ENCODE results near the gene CD38. TPM values are rescaled to one million over a fixed set of nuclear protein-coding genes. Genes with fewer than 3 reads are reported as not detected.
"Not testable (repeated sequence)": the region's sequence is repeated elsewhere in the genome, so short reads cannot be mapped to it uniquely, and the experiment has no call there.

Gene CD38
- total RNA-seq, 1 experiment from 2014 or later, result not detected

GRCh38 chr4:15836362-15836761 is 58.2 kb downstream of the CD38 start:
- Histone ChIP-seq H3K27ac (ENCODE audit: low read depth, low read length, poor library complexity, severe bottlenecking) (no peak overlapping the region), H3K4me1 (ENCODE audit: insufficient read depth, low read length, poor library complexity, severe bottlenecking) (no peaks in the 10 kb centered on the region), H3K27me3 (replicated peaks; ENCODE audit: insufficient read depth, low read depth, low read length, poor library complexity) (no peaks in the 10 kb centered on the region), H3K36me3 (ENCODE audit: insufficient read depth, low read length, poor library complexity, severe bottlenecking) (no peaks in the 10 kb centered on the region), H3K9me3 (ENCODE audit: low read depth, low read length, poor library complexity, severe bottlenecking) (no peaks in the 10 kb centered on the region), H3K4me3 (ENCODE audit: low read depth, low read length, poor library complexity, severe bottlenecking) (no peak overlapping the region)
- BruUV-seq (replicated peaks), result no TSS peak
- intact Hi-C loops (cut with micrococcal nuclease; ENCODE audit: unreplicated experiment), result no loop called here
- POLR2A ChIA-PET (ENCODE audit: low non-redundant PET), result no interaction called here
- no peak for DNase-seq (ENCODE audit: low spot score)
- CTCF ChIA-PET, result no interaction called here
- TF ChIP-seq, protein P1, sequence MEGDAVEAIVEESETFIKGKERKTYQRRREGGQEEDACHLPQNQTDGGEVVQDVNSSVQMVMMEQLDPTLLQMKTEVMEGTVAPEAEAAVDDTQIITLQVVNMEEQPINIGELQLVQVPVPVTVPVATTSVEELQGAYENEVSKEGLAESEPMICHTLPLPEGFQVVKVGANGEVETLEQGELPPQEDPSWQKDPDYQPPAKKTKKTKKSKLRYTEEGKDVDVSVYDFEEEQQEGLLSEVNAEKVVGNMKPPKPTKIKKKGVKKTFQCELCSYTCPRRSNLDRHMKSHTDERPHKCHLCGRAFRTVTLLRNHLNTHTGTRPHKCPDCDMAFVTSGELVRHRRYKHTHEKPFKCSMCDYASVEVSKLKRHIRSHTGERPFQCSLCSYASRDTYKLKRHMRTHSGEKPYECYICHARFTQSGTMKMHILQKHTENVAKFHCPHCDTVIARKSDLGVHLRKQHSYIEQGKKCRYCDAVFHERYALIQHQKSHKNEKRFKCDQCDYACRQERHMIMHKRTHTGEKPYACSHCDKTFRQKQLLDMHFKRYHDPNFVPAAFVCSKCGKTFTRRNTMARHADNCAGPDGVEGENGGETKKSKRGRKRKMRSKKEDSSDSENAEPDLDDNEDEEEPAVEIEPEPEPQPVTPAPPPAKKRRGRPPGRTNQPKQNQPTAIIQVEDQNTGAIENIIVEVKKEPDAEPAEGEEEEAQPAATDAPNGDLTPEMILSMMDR (conservative IDR thresholded peaks at IDR 0.05; ENCODE audit: low read depth, low read length), result no peak
- no peak for TF ChIP-seq EZH2 (IDR thresholded peaks at IDR 0.05; ENCODE audit: borderline replicate concordance, low read depth, low read length, poor library complexity, severe bottlenecking)

DNA sequence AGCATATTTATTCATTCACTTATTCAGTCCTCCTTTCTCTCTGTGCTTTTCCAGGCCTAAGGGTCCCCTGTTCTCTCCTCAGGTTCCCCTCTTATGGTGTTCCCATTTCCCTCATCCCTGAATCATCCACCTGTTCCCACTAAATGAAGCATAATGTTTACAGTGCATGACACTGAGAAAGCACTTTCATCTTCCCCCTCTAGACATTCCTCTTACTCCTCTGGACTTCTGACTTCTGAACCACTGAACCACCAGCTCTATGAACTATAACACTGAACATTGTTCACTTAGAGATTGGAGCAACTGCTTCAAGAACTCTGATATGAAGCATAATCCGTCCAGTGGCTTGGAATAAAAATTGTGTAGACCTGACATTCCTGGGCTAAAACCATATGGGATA is 59.5 kb downstream of the CD38 start:
- Histone ChIP-seq H3K36me3 (ENCODE audit: insufficient read depth, low read length, poor library complexity, severe bottlenecking) (no peaks in the 10 kb centered on the region), H3K4me3 (ENCODE audit: low read depth, low read length, poor library complexity, severe bottlenecking) (no peak overlapping the region), H3K4me1 (ENCODE audit: insufficient read depth, low read length, poor library complexity, severe bottlenecking) (no peaks in the 10 kb centered on the region), H3K9me3 (ENCODE audit: low read depth, low read length, poor library complexity, severe bottlenecking) (no peaks in the 10 kb centered on the region), H3K27ac (ENCODE audit: low read depth, low read length, poor library complexity, severe bottlenecking) (no peak overlapping the region), H3K27me3 (replicated peaks; ENCODE audit: insufficient read depth, low read depth, low read length, poor library complexity) (no peaks in the 10 kb centered on the region)
- DNase-seq (ENCODE audit: low spot score), result no peak
- ChIA-PET POLR2A (ENCODE audit: low non-redundant PET) (no interaction called here), CTCF (no interaction called here)
- TF ChIP-seq EZH2 (IDR thresholded peaks at IDR 0.05; ENCODE audit: borderline replicate concordance, low read depth, low read length, poor library complexity, severe bottlenecking), result no peak
- TF ChIP-seq, protein P1 (conservative IDR thresholded peaks at IDR 0.05; ENCODE audit: low read depth, low read length), result no peak
- BruUV-seq (replicated peaks), result no TSS peak
- intact Hi-C loops (cut with micrococcal nuclease; ENCODE audit: unreplicated experiment), result no loop called here

DNA sequence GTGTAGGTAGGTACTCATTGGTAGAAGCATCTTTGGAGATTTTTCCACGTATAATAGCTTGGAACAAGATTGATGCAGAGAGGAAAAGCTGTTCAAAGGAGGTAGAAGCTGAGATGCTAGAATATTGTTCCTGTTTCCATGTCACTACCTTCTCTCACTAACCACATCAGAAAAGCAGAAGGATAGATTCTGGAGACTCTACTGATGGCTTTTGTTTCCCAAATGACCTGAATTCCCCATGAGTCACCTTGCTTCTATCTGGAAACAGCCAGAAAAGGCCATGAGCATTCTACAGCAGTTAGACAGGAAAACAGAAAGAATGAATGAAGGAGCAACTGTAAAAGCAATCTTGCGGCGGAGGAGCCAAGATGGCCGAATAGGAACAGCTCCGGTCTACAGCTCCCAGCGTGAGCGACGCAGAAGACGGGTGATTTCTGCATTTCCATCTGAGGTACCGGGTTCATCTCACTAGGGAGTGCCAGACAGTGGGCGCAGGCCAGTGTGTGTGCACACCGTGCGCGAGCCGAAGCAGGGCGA is 63.1 kb downstream of the CD38 start:
- H3K4me1 ChIP-seq (ENCODE audit: insufficient read depth, low read length, poor library complexity, severe bottlenecking); intact Hi-C loops (cut with micrococcal nuclease; ENCODE audit: unreplicated experiment); H3K27ac ChIP-seq (ENCODE audit: low read depth, low read length, poor library complexity, severe bottlenecking); BruUV-seq (replicated peaks); DNase-seq (ENCODE audit: low spot score); POLR2A ChIA-PET (ENCODE audit: low non-redundant PET); CTCF ChIA-PET; H3K4me3 ChIP-seq (ENCODE audit: low read depth, low read length, poor library complexity, severe bottlenecking); H3K36me3 ChIP-seq (ENCODE audit: insufficient read depth, low read length, poor library complexity, severe bottlenecking); H3K27me3 ChIP-seq (replicated peaks; ENCODE audit: insufficient read depth, low read depth, low read length, poor library complexity); H3K9me3 ChIP-seq (ENCODE audit: low read depth, low read length, poor library complexity, severe bottlenecking): not testable (repeated sequence)

DNA sequence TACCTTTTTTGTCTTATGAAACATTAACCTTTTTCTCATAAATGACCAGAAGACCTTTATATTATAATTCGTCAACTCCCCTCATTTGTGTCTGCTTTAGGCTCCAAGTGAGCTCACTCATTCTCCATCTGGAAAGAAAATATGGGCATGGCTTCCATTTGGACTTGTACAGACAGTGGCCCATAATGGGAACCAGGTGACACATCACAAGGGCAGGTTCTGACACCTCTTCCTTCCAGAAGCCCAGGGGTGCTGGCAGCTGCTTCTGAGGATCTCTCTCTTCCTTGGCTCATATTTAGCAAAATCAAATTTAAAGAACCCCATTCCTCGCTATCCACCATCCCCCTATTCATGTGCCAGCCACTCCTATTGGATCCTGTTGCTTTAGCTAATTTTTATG is 69.6 kb downstream of the CD38 start:
- ChIA-PET POLR2A (ENCODE audit: low non-redundant PET) (no interaction called here), CTCF (no interaction called here)
- intact Hi-C loops (cut with micrococcal nuclease; ENCODE audit: unreplicated experiment), result no loop called here
- no TSS peak for BruUV-seq (replicated peaks)
- no peak for TF ChIP-seq EZH2 (IDR thresholded peaks at IDR 0.05; ENCODE audit: borderline replicate concordance, low read depth, low read length, poor library complexity, severe bottlenecking)
- TF ChIP-seq, protein P1 (conservative IDR thresholded peaks at IDR 0.05; ENCODE audit: low read depth, low read length), result no peak
- Histone ChIP-seq H3K27me3 (replicated peaks; ENCODE audit: insufficient read depth, low read depth, low read length, poor library complexity) (no peaks in the 10 kb centered on the region), H3K4me1 (ENCODE audit: insufficient read depth, low read length, poor library complexity, severe bottlenecking) (peaks cover 7% of the 10 kb centered on the region), H3K27ac (ENCODE audit: low read depth, low read length, poor library complexity, severe bottlenecking) (no peak overlapping the region), H3K36me3 (ENCODE audit: insufficient read depth, low read length, poor library complexity, severe bottlenecking) (no peaks in the 10 kb centered on the region), H3K9me3 (ENCODE audit: low read depth, low read length, poor library complexity, severe bottlenecking) (no peaks in the 10 kb centered on the region), H3K4me3 (ENCODE audit: low read depth, low read length, poor library complexity, severe bottlenecking) (no peak overlapping the region)
- DNase-seq (ENCODE audit: low spot score), result no peak

Data from A673 (cell line).